Esophagus muscularis mucosa (tissue), 4 donors: ENCODE measurements around the gene ADAMTS9. TPM values are rescaled to one million over a fixed set of nuclear protein-coding genes. Genes with fewer than 3 reads are reported as not detected.
A peak's percentile ranks its signal among the peaks of the same experiment; 100 is the strongest.

ENCODE experiments used
- DNase-seq: peaks from one replicate; pipeline ENCODE4 v3.0.0-alpha.2; 2017; ENCODE audit errors: extremely low spot score
- H3K27ac ChIP-seq, 4 donors: fragments of 200-600 bp; sonication (generic); replicated peaks in 1 of 4; 1 replicate in 3 of 4; 2 replicates in 1 of 4; pipeline ENCODE4 v1.5.1; 2016 to 2019; ENCODE audit warnings: mild to moderate bottlenecking in 1 of 4
- H3K27me3 ChIP-seq, 4 donors: fragments of 200-600 bp; sonication (generic); one replicate each; pipeline versions ENCODE4 v1.5.1 to v1.6.0; 2016 to 2019
- H3K36me3 ChIP-seq, 4 donors: fragments of 200-600 bp; sonication (generic); one replicate each; pipeline ENCODE4 v1.5.1; 2016 to 2019
- H3K4me1 ChIP-seq, 4 donors: fragments of 200-600 bp; sonication (generic); one replicate each; pipeline ENCODE4 v1.5.1; 2016 to 2019
- H3K4me3 ChIP-seq, 4 donors: fragments of 200-600 bp; sonication (generic); 1 replicate in 2 of 4; 2 replicates in 2 of 4; pipeline ENCODE4 v1.5.1; 2016 to 2019; ENCODE audit warnings: mild to moderate bottlenecking in 4 of 4, moderate library complexity in 1 of 4
- H3K9me3 ChIP-seq, 4 donors: fragments of 200-600 bp; sonication (generic); 1 replicate in 3 of 4; 2 replicates in 1 of 4; pipeline ENCODE4 v1.5.1; 2016 to 2019
- EP300 ChIP-seq: sonication (generic); formaldehyde crosslinking; IDR thresholded peaks from one replicate; pipeline ENCODE4 v1.6.1; 2017; ENCODE audit warnings: antibody characterized with exemption
- POLR2A ChIP-seq: fragments of 450-650 bp; IDR thresholded peaks from one replicate; pipeline ENCODE4 v1.6.1; 2017; ENCODE audit warnings: antibody characterized with exemption, moderate library complexity, mild to moderate bottlenecking, low read depth
- POLR2AphosphoS5 ChIP-seq, 2 donors: sonication (generic); formaldehyde crosslinking; IDR thresholded peaks; one replicate each; pipeline ENCODE4 v1.6.1; 2017; ENCODE audit warnings: antibody characterized with exemption in 2 of 2
- WGBS: methylation state at CpG from one replicate; pipeline ENCODE4 v1.1.5; 2018; 5-methylcytosine and 5-hydroxymethylcytosine counted together
- intact Hi-C: fragments of 100-400 bp; cut with DNase I; formaldehyde crosslinking; loops from one replicate; pipeline ENCODE4 v1.15.1; 2023
- total RNA-seq, 4 donors: library from RNA; depleted of rRNA; stranded (reverse); fragments of >200 nt; gene quantifications; one replicate each; pipeline versions ENCODE4 v1.1.0 to v1.2.1, GENCODE V29; 2016
- TF ChIP-seq, protein P1 (sequence below), 3 experiments: fragments of 200-600 bp in 2 of 3; fragments of 450-650 bp in 1 of 3; sonication (generic) in 2 of 3; IDR thresholded peaks; one replicate each; pipeline ENCODE4 v1.5.1; 2017 to 2019; ENCODE audit warnings: antibody characterized with exemption in 3 of 3, mild to moderate bottlenecking in 2 of 3, moderate library complexity in 1 of 3

ADAMTS9 gene
- total RNA-seq, 4 donors from 2014 or later, result 45.3 to 142 (median 56.6) TPM

DNA sequence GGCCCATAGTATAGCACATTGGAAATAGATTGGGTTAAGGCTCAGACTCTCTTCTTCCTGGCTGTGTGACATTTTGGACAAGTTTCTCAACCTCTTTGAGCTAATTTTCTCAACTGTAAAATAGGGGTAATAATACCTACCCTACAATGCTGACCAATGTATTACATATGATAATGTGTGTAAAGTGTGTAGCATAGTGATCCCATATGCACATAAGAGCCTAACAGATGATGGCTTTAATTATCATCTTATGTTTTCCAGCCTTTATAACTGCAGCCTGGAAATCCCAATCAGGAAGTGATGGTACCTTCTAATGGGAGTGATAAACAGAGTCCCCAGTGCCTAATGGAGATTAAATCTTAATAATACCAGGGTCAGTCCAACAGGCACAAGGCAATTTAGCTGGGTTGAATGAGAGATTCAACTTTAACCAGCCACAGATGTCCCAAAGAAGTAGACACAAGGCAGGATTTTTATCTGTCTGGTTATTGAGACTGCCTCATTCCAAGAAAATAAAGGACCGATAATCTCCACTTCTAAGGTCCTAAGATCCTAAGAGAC is 12.0 kb downstream of the ADAMTS9 start:
- no peaks in the 10 kb centered on the region for H3K9me3 ChIP-seq
- no peaks in the 10 kb centered on the region for H3K27me3 ChIP-seq
- DNase-seq, result peak; percentile 37
- H3K27ac ChIP-seq, result peak overlapping the region in 1 of 4 donors; percentile 7
- intact Hi-C loops, result no loop called here
- peaks cover 5 to 34% (median 14%) of the 10 kb centered on the region in 4 donors for H3K4me1 ChIP-seq
- H3K36me3 ChIP-seq, result peaks cover 8 to 90% (median 47%) of the 10 kb centered on the region in 4 donors
- 89% methylated on average over 1 of the region's 1 CpG for WGBS
- no peak for TF ChIP-seq POLR2AphosphoS5 (IDR thresholded peaks at IDR 0.05)
- TF ChIP-seq EP300, result no peak
- TF ChIP-seq, protein P1, sequence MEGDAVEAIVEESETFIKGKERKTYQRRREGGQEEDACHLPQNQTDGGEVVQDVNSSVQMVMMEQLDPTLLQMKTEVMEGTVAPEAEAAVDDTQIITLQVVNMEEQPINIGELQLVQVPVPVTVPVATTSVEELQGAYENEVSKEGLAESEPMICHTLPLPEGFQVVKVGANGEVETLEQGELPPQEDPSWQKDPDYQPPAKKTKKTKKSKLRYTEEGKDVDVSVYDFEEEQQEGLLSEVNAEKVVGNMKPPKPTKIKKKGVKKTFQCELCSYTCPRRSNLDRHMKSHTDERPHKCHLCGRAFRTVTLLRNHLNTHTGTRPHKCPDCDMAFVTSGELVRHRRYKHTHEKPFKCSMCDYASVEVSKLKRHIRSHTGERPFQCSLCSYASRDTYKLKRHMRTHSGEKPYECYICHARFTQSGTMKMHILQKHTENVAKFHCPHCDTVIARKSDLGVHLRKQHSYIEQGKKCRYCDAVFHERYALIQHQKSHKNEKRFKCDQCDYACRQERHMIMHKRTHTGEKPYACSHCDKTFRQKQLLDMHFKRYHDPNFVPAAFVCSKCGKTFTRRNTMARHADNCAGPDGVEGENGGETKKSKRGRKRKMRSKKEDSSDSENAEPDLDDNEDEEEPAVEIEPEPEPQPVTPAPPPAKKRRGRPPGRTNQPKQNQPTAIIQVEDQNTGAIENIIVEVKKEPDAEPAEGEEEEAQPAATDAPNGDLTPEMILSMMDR (IDR thresholded peaks at IDR 0.05), result no peak
- TF ChIP-seq POLR2A, result no peak
- no peak overlapping the region for H3K4me3 ChIP-seq

DNA sequence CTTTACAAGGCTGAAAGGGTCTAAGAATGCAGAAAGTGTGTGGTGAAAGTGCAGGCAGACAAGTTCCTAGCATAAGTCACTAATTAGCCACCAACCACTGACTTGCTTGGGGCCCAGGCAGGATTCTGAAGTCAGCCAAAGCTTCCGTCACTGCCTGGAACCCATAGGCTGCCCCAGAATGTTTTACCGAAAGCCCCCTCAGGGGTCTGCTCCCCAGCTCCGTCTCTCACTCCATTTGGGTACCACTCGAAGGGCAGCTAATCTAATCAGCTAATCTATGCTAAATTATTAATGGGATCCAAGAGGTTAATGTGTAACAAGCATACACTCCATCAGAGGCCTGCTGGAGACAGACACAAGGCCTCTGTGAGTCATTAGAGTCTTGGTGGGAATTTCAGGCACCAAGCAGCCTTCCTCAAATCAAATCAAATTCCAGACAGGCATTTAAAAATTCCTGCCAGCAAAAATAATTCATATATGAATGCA is 13.2 kb downstream of the ADAMTS9 start:
- no peaks in the 10 kb centered on the region for H3K27me3 ChIP-seq
- intact Hi-C loops, result no loop called here
- peaks cover 4 to 84% (median 38%) of the 10 kb centered on the region in 4 donors for H3K36me3 ChIP-seq
- TF ChIP-seq, protein P1 (IDR thresholded peaks at IDR 0.05), result no peak
- TF ChIP-seq POLR2AphosphoS5 (IDR thresholded peaks at IDR 0.05), result no peak
- no peak for TF ChIP-seq EP300
- TF ChIP-seq POLR2A, result no peak
- DNase-seq, result peak; percentile 53
- H3K27ac ChIP-seq, result peak overlapping the region in 2 of 4 donors; percentile 26 to 50
- 88% methylated on average over 4 of the region's 4 CpGs for WGBS
- no peaks in the 10 kb centered on the region for H3K9me3 ChIP-seq
- H3K4me1 ChIP-seq, result peaks cover 5 to 34% (median 19%) of the 10 kb centered on the region in 4 donors
- H3K4me3 ChIP-seq, result peak overlapping the region in 1 of 4 donors; percentile 10

DNA sequence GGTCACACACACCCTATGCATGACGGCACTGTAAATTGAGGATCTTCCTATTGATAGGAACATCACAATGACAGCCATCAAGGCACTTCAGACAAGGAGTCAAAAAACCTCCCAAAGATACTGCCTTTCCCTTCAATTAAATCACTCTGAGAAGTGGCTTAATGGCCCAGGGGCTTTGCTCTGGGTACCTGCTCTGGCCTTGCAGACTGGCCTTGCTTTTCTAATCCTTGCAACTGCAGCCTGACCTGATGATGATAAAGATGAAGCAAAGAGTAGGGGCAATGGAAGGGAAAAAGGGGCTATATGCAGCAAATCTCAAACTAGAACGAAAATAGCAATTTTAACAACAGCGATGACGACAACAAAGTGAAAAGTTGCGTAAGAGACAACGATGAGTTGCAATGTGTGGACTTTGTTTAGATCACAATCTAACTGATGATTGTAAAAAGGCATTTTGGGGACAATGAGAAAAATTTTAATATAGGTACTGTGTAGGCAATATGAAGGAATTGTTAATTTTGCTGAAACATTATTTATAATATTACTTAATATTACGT is 14.6 kb downstream of the ADAMTS9 start:
- no peaks in the 10 kb centered on the region for H3K27me3 ChIP-seq
- peaks cover 4 to 70% (median 28%) of the 10 kb centered on the region in 4 donors for H3K36me3 ChIP-seq
- intact Hi-C loops, result no loop called here
- WGBS, result 97% methylated on average over 7 of the region's 7 CpGs
- H3K9me3 ChIP-seq, result no peaks in the 10 kb centered on the region
- peak; percentile 14 for DNase-seq
- TF ChIP-seq POLR2AphosphoS5 (IDR thresholded peaks at IDR 0.05) (no peak), EP300 (no peak), POLR2A (no peak)
- TF ChIP-seq, protein P1 (IDR thresholded peaks at IDR 0.05), result no peak
- peaks cover 12 to 43% (median 26%) of the 10 kb centered on the region in 4 donors for H3K4me1 ChIP-seq
- no peak overlapping the region for H3K27ac ChIP-seq
- H3K4me3 ChIP-seq, result no peak overlapping the region

GRCh38 chr3:64668582-64669510 is 19.0 kb downstream of the ADAMTS9 start:
- peaks cover 32 to 57% (median 48%) of the 10 kb centered on the region in 4 donors for H3K4me1 ChIP-seq

More at GRCh38 chr3:64668582-64669510, 19.0 kb downstream of the ADAMTS9 start:
- WGBS, result 79% methylated on average over 7 of the region's 10 CpGs
- DNase-seq, result peak; percentile 45
- H3K27me3 ChIP-seq, result no peaks in the 10 kb centered on the region
- H3K36me3 ChIP-seq, result peaks cover 0 to 44% (median 4%) of the 10 kb centered on the region in 4 donors
- intact Hi-C loops, result no loop called here
- no peaks in the 10 kb centered on the region for H3K9me3 ChIP-seq
- H3K27ac ChIP-seq, result peak overlapping the region; percentile 62 to 70 (median 67)
- no peak overlapping the region for H3K4me3 ChIP-seq
- TF ChIP-seq EP300 (no peak), POLR2A (no peak), POLR2AphosphoS5 (IDR thresholded peaks at IDR 0.05) (no peak)
- TF ChIP-seq, protein P1 (IDR thresholded peaks at IDR 0.05), result no peak
